Keratinocyte (primary cell): ENCODE results near the gene ZNF438. TPM values are rescaled to one million over a fixed set of nuclear protein-coding genes. Genes with fewer than 3 reads are reported as not detected.

ENCODE experiments used
- DNase-seq: peaks from one replicate; pipeline ENCODE4 v3.0.0-alpha.2; 2011; ENCODE audit warnings: low read depth, missing footprints, low spot score
- FAIRE-seq: peaks from 2 replicates; lab custom pipeline; 2011; peaks lifted over from hg19 to GRCh38; lab: Jason Lieb, UNC
- H2AFZ ChIP-seq: 2 replicates; pipeline ENCODE4 v1.6.0; 2012; ENCODE audit warnings: low read length, control low read depth, inconsistent platforms; ENCODE audit not compliant: control insufficient read depth
- H3K27ac ChIP-seq: 2 replicates; pipeline ENCODE4 v1.5.1; 2011; ENCODE audit warnings: low read length; ENCODE audit not compliant: control insufficient read depth, insufficient read depth
- H3K27me3 ChIP-seq: 3 replicates; pipeline ENCODE4 v1.6.0; 2011; ENCODE audit warnings: low read length; ENCODE audit not compliant: control insufficient read depth, insufficient read depth; ENCODE audit errors: extremely low read depth
- H3K36me3 ChIP-seq, 2 experiments: 2 replicates in 1 of 2; 3 replicates in 1 of 2; pipeline ENCODE4 v1.5.1; 2011; ENCODE audit warnings: low read length in 2 of 2, mild to moderate bottlenecking in 1 of 2; ENCODE audit not compliant: control insufficient read depth in 2 of 2, insufficient read depth in 2 of 2; ENCODE audit errors: extremely low read depth in 1 of 2
- H3K4me1 ChIP-seq: 3 replicates; pipeline ENCODE4 v1.5.1; 2011; ENCODE audit warnings: low read length; ENCODE audit not compliant: control insufficient read depth, insufficient read depth; ENCODE audit errors: extremely low read depth
- H3K4me2 ChIP-seq: 3 replicates; pipeline ENCODE4 v1.6.0; 2011; ENCODE audit warnings: low read depth, low read length; ENCODE audit not compliant: control insufficient read depth, insufficient read depth; ENCODE audit errors: extremely low read depth
- H3K4me3 ChIP-seq, 3 experiments: fragments of 200-600 bp in 1 of 3; sonication (generic) in 1 of 3; 2 replicates in 2 of 3; 3 replicates in 1 of 3; pipeline ENCODE4 v1.5.1; 2011 to 2016; ENCODE audit warnings: low read length in 3 of 3, mild to moderate bottlenecking in 3 of 3, control low read depth in 2 of 3, inconsistent platforms in 1 of 3, low read depth in 1 of 3, mixed read lengths in 1 of 3, mixed run types in 1 of 3, moderate library complexity in 1 of 3; ENCODE audit not compliant: control insufficient read depth in 2 of 3, insufficient read depth in 2 of 3; ENCODE audit errors: extremely low read depth in 1 of 3
- H3K79me2 ChIP-seq: 2 replicates; pipeline ENCODE4 v1.6.0; 2012; ENCODE audit warnings: low read length; ENCODE audit not compliant: control insufficient read depth, insufficient read depth
- H3K9ac ChIP-seq: 3 replicates; pipeline ENCODE4 v1.6.0; 2011; ENCODE audit warnings: low read length; ENCODE audit not compliant: control insufficient read depth, insufficient read depth; ENCODE audit errors: extremely low read depth
- H3K9me1 ChIP-seq: 3 replicates; pipeline ENCODE4 v1.6.0; 2011; ENCODE audit warnings: low read length; ENCODE audit not compliant: control insufficient read depth, insufficient read depth; ENCODE audit errors: extremely low read depth
- H3K9me3 ChIP-seq: 2 replicates; pipeline ENCODE4 v1.5.1; 2012; ENCODE audit warnings: low read depth, low read length; ENCODE audit not compliant: control insufficient read depth
- H4K20me1 ChIP-seq: 3 replicates; pipeline ENCODE4 v1.6.0; 2011; ENCODE audit warnings: low read length; ENCODE audit not compliant: control insufficient read depth, insufficient read depth; ENCODE audit errors: extremely low read depth
- CTCF ChIP-seq, 3 experiments: IDR thresholded peaks in 1 of 3; conservative IDR thresholded peaks in 1 of 3; optimal IDR thresholded peaks in 1 of 3; 2 replicates in 2 of 3; 3 replicates in 1 of 3; pipeline versions ENCODE3 to v1.5.1; 2011; ENCODE audit warnings: low read length in 3 of 3, mild to moderate bottlenecking in 3 of 3, moderate library complexity in 2 of 3, control low read depth in 1 of 3, inconsistent platforms in 1 of 3; ENCODE audit not compliant: insufficient read depth in 2 of 3; ENCODE audit errors: extremely low read depth in 1 of 3
- EZH2 ChIP-seq: IDR thresholded peaks from one replicate; pipeline ENCODE4 v1.6.1; 2012; ENCODE audit warnings: inconsistent platforms, mild to moderate bottlenecking, low read length, moderate library complexity
- dilution Hi-C: fragments of 300-500 bp; cut with MboI; formaldehyde crosslinking; loops from one replicate; pipeline ENCODE4 v1.7.0; 2020; ENCODE audit warnings: low sequenced_read_pairs; ENCODE audit not compliant: extremely low pct_ligation_motif_present
- polyA plus RNA-seq, 5 experiments: library from polyadenylated mRNA; depleted of rRNA in 3 of 5; stranded (reverse) in 3 of 5; stranded (forward) in 1 of 5; unstranded in 1 of 5; fragments of >200 nt; gene quantifications; 1 replicate in 1 of 5; 2 replicates in 3 of 5; 3 replicates in 1 of 5; pipeline versions ENCODE4 v1.2.1 to v1.2.3, GENCODE V29; 2011 to 2012; ENCODE audit warnings: missing spikeins in 2 of 5, low read depth in 1 of 5, low replicate concordance in 1 of 5

The ZNF438 gene
- polyA plus RNA-seq, 1 donor (not counting 4 experiments of a cell fraction or from before 2014, with no cell fraction given), result 2.8 TPM

GRCh38 chr10:30831426-30831825 lies 200.2 kb downstream of the ZNF438 start:
- Histone ChIP-seq H3K4me3 (no peak overlapping the region), H3K9me3 (no peaks in the 10 kb centered on the region), H3K36me3 (no peaks in the 10 kb centered on the region), H3K9ac (no peak overlapping the region), H3K27ac (no peak overlapping the region), H3K4me1 (no peaks in the 10 kb centered on the region), H3K27me3 (no peaks in the 10 kb centered on the region), H2AFZ (no peak overlapping the region), H3K79me2 (no peaks in the 10 kb centered on the region), H3K9me1 (no peaks in the 10 kb centered on the region), H4K20me1 (no peaks in the 10 kb centered on the region), H3K4me2 (no peak overlapping the region)
- FAIRE-seq (no peak), DNase-seq (no peak)
- no peak for TF ChIP-seq EZH2
- TF ChIP-seq CTCF (optimal IDR thresholded peaks at IDR 0.05 in 1 of 3, IDR thresholded peaks at IDR 0.05 in 1 of 3, conservative IDR thresholded peaks at IDR 0.05 in 1 of 3; ENCODE audit: extremely low read depth in 1 of 3, insufficient read depth in 2 of 3, low read length in 3 of 3), result no peak
- dilution Hi-C loops, result no loop called here

DNA sequence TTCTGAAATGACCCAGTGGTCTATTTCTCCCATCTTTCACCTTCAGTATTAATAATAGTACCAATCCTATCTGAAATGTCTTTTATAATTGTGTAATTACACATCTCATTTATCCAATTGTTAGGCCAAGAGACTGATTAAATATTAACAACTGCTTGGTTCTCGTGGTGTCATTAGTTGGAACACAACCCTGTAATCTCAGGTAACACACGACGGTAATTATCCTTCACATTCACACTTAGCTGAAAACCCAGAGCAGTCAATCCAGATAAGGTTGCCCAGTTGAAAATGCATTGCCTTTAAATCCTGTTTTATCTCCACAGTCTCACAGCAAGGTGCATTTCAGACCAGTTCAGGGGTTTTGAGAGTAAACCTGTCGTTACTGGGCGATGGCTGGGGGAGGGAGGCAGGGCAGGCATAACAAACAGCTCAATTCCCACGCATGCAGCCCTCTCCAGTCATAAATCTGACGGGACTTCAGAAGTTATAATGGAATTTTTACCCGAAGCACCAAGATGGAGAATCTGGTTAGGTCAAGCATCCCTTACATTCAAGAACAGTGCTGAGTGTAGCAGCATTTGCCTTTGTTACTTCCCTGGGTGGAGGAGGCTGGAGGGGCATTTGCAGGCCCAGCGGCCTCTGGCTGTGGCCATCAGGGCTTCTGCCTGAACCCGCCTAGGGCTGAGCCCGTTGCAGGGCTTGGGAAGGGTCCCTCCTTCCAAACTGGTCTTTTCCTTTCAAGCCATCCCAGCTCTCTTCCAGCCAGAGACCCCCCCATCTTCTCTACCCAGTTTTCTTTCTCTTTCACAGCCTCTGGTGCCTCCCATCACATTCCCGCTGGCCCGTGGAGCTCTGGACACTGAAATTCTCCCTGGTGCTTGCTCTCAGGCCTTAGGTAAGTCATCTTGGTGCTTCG lies 201.1 kb downstream of the ZNF438 start:
- Histone ChIP-seq H3K9me1 (no peaks in the 10 kb centered on the region), H3K27ac (no peak overlapping the region), H4K20me1 (no peaks in the 10 kb centered on the region), H3K79me2 (no peaks in the 10 kb centered on the region), H3K4me1 (no peaks in the 10 kb centered on the region), H3K4me3 (no peak overlapping the region), H2AFZ (no peak overlapping the region), H3K4me2 (no peak overlapping the region), H3K27me3 (no peaks in the 10 kb centered on the region), H3K36me3 (no peaks in the 10 kb centered on the region), H3K9me3 (no peaks in the 10 kb centered on the region), H3K9ac (no peak overlapping the region)
- DNase-seq (no peak), FAIRE-seq (no peak)
- dilution Hi-C loops, result no loop called here
- no peak for TF ChIP-seq CTCF (optimal IDR thresholded peaks at IDR 0.05 in 1 of 3, IDR thresholded peaks at IDR 0.05 in 1 of 3, conservative IDR thresholded peaks at IDR 0.05 in 1 of 3; ENCODE audit: extremely low read depth in 1 of 3, insufficient read depth in 2 of 3, low read length in 3 of 3)
- no peak for TF ChIP-seq EZH2
